Smooth muscle cell of the umbilical artery (primary cell): ENCODE measurements around the gene AMPH. TPM values are rescaled to one million over a fixed set of nuclear protein-coding genes. Genes with fewer than 3 reads are reported as not detected.

Experiments
- total RNA-seq: library from RNA; depleted of rRNA; stranded (reverse); fragments of >200 nt; gene quantifications from 2 replicates; pipeline ENCODE4 v1.2.3, GENCODE V29; 2014

The AMPH gene
- 1.4 and 2.4 TPM in 2 replicates for total RNA-seq

GRCh38 chr7:38630720-38631673 lies at the start of gene AMPH:
Gene AMPH (minus strand): TSS chr7:38631373. CDS start chr7:38631351, 22 bp downstream.

